HG03039 (cell line): Measurements from ENCODE around the gene DDAH1.
"Not testable (repeated sequence)": the region's sequence is repeated elsewhere in the genome, so short reads cannot be mapped to it uniquely, and the experiment has no call there.

ENCODE experiments used
- ATAC-seq: cut with Tn5 transposase; IDR thresholded peaks from one replicate; pipeline ENCODE4 v1.9.1; 2021; ENCODE audit warnings: mild to moderate bottlenecking, moderate library complexity; ENCODE audit not compliant: unreplicated experiment

Gene DDAH1

DNA sequence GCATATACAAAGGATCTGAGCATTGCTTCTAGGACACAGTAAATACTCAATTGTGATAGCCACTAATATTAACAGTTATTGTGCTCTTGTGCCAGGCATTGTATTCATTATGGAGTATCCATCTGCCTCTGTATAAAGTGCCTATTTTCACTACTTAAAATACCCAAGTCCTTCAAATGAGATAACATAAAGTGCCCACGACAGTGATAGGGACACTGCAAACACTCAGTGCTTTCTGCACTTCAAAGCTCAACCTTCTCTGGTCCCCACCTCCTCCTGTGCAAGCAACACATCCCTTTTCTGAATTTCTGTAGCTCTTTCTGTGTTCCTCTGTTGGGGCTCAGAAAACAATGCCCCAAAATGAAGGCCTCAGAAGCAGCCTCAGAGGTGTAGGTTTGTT, 6.6 kb upstream of the DDAH1 start:
- no peak for ATAC-seq

DNA sequence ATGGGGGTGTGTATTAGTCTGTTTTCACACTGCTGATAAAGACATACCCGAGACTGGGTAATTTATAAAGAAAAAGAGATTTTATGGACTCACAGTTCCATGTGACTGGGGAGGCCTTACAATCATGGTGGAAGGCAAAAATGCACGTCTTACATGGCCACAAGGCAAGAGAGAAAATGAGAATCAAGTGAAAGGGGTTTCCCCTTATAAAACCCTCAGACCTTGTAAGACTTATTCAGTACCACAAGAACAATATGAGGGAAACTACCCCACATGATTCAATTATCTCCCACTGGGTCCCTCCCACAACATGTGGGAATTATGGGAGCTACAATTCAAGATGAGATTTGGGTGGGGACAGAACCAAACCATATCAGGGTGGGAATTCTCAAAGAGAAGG, 5.2 kb upstream of the DDAH1 start:
- not testable (repeated sequence) for ATAC-seq

DNA sequence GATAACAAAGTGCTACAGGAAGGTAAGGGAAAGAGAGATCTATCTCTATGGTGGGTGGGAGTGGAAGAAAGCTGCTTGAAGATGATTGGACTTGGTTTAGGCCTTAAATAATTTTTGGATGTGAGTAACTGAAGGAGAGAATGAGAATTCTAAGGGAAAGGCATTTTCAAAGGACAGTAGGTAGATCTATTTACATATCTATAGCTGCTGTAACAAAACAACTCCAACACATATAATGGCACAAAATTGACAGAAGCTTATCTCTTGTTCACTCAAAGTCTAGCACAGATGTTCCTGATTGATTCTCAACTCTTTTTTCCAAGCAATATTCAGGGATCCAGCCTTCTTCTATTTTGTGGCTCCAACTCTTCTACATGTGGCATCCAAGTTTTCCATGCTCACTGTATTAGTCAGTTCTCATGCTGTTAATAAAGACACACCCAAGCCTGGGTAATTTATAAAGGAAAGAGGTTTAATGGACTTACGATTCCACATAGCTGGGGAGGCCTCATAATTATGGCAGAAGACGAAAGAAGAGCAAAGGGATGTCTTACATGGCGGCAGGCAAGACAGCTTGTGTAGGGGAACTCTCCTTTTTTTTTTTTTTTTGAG, 3.1 kb upstream of the DDAH1 start:
- ATAC-seq = no peak

DNA sequence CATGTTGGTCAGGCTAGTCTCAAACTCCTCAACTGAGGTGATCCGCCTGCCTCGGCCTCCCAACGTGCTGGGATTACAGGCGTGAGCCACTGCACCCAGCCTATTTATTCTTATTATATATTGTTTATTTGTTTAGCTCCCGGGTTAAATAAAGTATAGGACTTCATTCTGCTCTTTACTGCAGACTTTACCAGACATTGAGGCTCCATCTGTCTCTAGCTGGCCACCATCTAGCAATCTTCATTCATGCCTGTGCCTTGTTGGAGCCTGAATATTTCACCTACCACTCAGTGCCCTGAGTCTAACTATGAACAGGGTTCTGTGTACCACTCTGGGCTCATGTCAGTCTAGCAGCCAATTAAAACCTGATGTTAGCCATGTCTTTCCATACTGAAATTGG, 2.1 kb upstream of the DDAH1 start:
- no peak for ATAC-seq

DNA sequence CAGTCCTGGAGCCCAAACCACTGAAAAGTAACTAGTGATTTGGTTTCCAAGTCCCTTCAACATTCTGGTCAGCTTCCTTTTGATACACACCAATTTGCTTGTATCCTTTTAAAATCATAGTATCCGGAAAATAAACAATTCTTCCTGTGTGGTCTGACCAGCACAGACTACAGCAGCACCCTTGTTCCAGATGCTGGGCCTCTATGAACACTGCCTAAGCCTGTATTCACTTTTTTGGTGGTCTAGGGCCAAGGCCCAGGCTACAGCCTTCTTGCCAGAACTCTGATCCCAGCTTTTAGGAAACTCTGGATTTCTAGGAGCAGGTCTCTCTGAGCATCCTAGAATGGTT, 801 bp upstream of the DDAH1 start:
- no peak for ATAC-seq

DNA sequence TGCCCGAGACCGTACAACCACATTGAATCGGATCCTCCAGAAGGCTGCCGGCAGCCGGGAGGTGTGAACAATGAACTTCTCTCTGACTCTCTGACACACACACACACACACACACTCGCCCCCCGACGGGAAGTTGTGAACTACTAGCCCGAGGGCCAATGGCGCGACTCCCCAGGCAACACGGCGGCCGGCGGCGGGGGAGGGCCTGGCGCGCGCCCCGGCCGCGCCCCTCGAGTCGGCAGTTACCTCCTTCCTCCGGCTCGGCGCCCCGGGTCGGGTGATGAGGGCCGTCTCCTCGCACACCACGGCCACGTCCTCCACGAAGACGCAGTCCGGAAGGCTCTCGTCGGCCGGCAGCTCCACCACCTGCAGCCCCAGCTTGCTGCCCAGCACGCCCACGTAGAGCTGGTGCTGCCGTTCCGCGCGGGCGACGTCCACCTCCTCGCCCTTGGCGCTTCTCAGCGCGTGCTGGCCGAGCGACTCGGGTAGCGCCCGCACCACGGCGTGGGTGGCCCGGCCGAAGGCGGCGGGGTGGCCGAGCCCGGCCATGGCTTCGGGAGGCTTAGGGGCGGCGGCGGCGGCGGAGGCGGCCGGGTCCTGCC, 361 bp downstream of the DDAH1 start:
- ATAC-seq = peak; percentile 41

DNA sequence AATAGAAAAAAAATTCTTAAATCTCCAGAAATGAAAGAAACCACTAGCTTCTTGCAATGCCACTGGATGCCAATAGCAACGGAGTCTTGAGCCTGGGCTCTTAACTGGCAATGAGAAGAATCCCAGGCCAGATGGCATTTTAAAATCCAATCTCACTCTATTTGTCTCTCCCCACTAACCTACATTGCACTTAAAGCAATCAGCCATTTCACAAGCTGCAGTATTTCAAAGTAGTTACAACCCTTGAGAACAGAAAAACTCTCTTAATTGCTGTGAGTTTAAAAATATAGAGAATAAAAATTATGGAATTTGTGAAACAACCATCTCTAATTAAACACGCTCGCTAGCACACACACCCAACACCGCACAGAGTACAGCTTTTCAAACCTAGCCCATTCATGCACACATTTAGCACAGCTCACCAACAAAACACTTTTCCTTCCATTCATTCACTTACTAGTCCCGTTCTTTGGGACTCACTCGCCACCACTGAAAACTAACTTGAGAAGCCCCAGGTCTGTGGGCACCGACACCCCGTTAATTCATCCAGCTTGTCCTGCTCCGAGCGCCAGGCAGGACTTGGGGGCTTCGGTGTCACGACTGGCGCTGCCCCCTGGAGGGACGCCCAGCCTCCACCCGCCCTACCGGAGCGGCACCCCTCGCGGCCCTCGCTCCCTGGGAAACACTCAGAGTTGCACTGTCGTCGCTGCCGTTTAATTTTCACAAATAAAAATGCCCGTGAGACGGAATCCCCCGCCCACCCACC, 1.0 kb downstream of the DDAH1 start:
- ATAC-seq = no peak

DNA sequence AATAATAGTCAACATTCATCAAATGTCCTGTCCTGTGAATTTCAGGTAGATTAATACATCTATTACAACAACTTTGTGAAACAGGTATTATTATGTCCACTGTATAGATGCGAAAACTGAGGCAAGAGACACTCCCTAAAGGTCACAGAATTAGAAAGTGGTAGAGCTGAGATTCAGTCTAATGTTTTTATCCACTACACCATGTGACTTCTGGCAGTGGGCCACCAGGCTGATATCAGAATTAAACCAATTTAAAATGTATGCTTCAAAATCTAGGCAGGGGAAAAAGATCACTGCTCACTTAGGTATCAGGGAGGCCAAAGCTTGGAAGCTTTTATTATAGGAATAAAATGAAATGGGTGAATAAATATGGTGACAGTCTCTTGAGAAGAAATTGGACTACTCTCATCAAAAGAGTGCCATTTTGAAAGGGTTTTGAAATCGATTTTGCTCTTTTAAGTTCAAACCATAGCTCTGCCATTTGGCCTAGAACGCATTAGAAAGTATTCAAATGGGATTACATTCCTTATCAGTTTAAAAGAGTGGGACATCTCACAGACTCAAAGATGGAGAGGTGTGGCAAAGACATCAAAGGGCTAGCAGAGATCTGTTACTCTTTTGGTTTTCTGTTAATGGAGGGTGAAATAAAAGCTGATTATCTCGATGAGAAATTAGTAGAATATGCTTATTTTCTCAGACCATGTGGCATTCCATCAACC, 1.9 kb downstream of the DDAH1 start:
- no peak for ATAC-seq

DNA sequence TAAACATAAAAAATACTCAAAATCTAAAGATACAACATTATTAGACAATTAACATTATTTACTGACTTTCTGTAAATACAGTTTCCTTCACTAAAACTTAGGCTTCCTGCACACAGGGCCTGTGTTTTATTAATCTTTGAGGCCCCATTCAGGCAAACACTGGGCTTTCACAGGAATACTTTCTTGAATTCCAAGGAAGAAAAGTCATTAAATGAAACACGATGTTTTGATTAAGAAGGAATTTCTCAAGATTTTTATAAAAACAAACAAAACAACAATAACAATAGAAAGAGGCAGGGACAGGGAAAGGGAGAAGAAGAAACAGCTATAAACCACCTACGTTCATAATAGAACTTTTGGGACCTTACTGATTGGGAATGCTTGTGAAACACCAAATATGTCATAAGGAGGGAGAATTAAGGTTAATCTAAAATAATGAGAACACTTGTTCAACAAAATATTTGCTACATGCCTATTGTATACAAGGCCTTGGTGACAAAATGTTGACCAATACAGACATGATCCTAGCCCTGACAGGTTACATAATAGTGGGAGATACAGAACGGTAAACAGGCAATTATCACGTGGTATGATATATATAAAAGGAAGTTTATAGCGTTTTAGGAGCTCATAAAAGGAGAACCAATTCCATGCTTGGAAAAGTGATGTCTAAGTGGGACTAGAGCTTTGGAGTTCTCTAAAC, 3.6 kb downstream of the DDAH1 start:
- ATAC-seq = no peak

DNA sequence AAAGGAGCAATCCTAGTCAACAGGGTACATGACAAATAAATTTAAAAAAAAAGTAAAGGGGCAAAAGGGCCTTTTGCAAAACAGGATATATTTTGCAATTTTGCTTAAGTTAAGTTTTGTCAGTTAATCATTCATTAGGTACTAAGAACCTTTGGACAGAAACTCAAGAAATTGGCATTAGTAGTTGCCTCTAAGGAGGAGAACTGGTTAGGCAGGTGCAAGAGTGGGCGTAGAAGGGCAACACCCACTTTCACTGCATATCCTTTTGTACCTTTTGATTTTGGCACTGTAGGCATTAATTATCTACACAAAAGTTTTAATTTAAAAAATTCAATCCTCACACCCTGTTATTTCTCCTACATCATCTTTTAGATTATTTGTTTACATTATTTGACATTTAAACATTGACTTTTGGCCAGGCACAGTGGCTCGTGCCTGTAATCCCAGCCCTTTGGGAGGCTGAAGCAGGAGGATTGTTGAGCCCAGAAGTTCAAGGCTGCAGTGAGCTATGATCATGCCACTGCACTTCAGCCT, 4.3 kb downstream of the DDAH1 start:
- ATAC-seq = no peak

DNA sequence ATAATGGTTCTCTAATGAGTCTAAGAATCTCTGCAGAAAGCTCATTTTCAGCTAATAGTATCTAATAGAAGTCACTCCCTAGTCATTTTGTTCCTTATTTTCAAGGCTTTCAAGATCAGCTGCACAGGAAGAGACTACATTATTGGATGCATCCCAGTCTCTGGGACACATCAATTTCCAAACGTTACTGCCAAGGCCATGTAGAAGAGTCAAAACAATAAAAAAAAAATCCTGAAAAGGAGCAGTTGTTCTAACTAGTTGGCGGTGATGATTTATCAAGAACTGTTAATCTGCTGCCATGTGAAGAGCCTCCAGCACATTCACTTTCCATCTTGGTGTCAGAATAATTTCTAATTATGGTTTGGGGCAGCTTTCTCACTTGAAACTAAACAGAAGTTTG, 5.7 kb downstream of the DDAH1 start:
- no peak for ATAC-seq

DNA sequence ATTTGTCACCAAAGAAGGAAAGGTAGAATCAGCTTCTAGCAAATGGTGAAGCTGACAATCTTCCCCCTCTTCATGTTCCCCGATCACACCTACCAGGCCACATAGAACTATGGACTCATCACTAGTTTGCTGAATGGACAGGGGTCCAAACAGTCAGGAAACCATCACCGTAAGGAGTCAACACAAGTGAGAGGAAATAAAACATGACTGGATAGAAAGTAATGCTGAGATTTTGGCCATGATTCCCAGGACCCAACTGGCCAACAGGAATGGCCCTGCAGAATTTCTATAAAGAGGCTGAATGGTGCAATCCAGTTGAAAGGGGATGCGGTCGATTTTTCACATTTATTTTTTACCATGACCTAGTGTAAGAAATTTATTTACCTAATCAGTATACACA, 10.7 kb downstream of the DDAH1 start:
- ATAC-seq = no peak

DNA sequence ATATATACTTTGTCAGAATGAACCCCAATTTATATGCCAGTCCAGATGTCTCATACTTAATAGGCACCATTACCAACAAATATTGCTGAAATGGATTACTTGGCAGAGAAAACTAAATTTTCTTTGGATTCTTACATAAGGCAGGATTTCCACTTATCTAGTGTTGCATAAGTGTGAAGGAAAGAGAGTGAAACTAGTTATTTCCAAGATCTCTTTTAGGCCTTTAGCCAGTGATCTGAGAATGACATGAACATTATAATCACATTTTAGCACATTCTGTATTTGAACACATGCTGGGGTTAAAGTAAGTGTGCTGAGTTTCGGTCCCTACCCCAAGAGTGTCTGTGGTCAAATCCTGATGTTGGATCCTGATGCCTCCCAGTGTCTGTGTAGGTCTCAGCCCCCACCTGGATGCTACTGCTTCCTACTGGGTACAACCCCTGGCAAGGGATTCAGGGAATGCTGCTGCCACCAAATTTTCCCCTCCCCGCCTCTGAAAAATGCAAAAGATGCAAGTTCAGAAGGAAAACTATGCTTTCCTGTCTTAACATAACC, 11.2 kb downstream of the DDAH1 start:
- ATAC-seq = no peak

DNA sequence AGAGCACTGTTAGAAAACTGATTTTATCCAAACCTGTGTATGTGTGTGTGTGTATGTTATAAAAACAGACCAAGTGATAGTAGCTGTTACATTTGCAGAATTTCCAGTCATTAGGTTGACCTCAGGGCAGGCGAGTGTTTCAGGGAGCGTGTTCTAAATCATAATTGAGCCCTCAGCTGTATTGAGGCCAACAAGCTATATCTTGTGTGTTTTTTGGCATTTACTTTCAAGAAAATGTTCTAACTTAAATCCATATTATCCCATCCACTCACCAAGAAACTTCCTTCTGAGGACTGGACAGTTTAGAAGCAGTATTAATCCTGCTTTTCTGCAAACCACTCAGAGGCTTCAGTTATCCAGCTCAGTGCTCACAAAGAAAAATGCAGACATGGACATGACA, 12.0 kb downstream of the DDAH1 start:
- no peak for ATAC-seq

DNA sequence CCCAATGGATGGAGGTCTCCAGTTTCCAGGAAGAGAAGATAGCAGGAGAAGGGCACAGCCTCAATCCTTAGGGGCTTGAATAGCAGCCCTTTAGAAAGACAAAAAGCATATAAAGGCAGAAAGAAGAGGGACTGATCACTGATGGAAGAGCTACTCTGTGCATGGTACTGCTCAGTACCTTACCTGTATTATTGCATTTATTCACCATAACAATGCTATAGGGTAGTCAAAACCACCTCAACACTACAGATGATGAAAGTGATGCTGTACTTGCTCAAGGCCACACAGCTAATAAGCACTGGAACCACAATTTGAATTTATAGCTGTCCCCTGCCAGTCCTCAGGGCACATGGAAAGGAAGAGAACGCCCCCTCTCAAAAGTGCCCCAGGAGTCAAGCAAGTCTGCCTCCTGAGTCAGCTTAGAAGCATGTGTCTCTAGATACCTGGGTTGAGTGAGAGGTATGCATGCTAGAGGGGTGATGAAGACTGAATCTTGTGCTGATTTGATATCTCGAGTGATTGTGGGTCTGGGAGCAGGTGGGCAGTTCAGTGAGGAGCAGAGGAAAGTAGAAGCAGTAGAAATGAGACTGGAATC, 13.6 kb downstream of the DDAH1 start:
- ATAC-seq = no peak

DNA sequence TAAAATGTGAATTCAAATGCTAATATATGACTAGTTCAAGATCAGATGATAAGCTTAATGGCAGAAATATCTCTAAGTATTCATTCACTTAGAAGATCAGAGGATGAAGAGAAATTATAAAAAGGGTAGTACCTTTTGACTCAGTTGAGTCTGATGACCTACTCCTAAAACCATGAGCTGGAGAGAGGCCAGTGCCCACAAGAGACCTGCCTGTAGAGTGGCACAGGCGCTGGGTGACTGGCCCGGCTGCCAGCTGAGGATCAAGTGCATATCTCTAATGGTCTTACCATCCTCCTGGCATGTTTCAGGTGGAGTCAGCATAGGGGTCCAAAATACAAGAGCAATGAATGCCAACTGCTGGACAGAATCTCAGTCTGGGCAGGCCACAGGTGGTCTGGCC, 14.1 kb downstream of the DDAH1 start:
- no peak for ATAC-seq

DNA sequence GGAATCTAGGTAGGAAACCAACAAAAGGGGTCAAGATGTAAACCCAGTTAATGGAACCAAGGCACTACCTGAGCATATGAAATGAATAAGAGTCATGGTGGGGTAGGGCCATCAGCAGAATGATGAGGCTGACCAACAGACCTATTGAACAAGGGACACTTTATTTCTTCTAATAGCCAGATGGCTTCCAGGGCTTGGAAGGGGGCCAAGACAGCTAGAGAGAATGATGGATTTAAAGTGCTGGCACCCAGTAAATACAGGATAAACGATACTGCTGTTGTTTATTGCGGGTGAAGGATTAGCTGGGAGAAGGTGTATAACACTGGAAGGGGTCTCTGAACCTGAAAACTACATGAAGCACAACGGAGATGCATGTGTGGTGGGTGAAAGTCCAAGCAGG, 15.6 kb downstream of the DDAH1 start:
- ATAC-seq = no peak

DNA sequence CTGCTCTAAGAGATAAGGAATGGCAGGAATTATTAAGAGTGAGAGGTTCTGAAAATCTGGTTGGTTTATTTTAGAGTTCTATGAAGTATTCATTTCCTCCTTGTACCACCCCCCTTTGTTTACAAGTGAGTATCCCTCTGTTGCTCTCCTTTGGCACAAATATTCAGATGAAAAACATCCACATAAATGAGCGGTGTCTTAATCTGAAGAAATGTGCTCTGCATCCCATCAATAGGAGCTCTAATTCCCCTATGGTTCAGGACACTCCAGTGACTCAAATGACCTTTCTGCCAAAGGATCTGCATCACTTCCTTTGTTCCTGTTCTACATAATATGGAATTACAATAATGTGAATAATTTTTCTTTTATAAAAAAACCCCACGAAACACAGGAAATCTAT, 16.6 kb downstream of the DDAH1 start:
- no peak for ATAC-seq

DNA sequence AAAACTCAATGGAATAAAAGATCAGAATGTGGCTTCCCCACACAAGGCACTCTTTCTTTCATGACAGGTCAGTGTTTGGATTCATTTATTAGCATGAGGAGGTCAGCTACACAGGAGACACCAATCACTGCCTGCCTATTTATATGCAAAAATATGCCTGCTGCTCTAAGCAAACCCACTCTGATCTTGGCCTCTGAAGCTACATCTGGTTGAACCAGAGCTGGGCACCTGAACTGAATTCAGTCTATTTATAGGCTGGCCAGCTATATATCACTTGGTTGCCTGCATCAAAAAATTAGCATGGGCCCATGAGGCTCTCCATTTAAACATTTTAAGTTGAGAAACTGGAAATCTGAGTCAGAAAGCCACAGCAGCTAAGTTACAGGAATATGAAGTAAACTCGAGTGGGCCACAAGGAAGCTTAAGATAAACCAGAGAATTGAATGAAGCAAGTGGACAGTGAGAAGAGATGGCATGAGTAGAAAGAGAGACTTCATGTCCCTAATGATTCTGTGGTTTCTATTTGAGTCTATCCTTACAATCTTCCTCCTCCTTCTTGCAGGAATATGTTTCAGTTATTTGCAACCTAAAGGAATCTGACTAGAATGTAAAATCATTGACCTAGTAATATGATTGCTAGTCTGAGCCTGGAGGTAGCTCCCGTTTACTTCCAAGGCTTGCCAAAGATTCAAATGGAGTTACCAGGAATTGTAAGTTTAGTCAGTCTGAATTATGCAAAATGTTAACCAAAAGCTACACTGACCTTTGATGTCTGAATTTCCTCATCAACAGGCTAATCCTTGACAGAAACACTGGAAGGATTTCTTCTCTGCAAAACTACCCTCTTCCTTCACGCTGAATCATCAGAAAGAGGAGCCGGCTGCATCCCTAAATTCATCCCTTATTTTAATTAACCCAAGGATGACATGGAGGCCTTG, 17.7 kb downstream of the DDAH1 start:
- ATAC-seq = no peak
